HepG2 (cell line): Measurements from ENCODE around the gene TP53TG5. TPM values are rescaled to one million over a fixed set of nuclear protein-coding genes. Genes with fewer than 3 reads are reported as not detected.

Source experiments
- ASH2L ChIP-seq: fragments of 300-600, 200-600 bp; sonication (generic); IDR thresholded peaks from 2 replicates; pipeline ENCODE4 v1.7.0; 2017; ENCODE audit warnings: low read depth, mild to moderate bottlenecking, moderate library complexity, mixed read lengths, low read length; ENCODE audit not compliant: insufficient read length
- CEBPG ChIP-seq: IDR thresholded peaks from 2 replicates; pipeline ENCODE4 v1.6.1; 2016
- HNRNPH1 ChIP-seq: fragments of 200-400 bp; formaldehyde crosslinking; optimal IDR thresholded peaks from 2 replicates; pipeline ENCODE3; 2017; ENCODE audit warnings: mild to moderate bottlenecking, low read depth, low read length
- KLF9 ChIP-seq: IDR thresholded peaks from 2 replicates; pipeline ENCODE4 v1.6.1; 2016; ENCODE audit warnings: low read depth
- MAFK ChIP-seq, 2 experiments: IDR thresholded peaks in 1 of 2; conservative IDR thresholded peaks in 1 of 2; 2 replicates each; pipeline ENCODE4 v1.6.1; 2011; ENCODE audit warnings: improper control_type of control experiment in 2 of 2, low read length in 2 of 2
- MXI1 ChIP-seq: IDR thresholded peaks from 3 replicates; pipeline ENCODE4 v1.6.1; 2012; ENCODE audit warnings: low read depth, low read length, inconsistent platforms, borderline replicate concordance
- NONO ChIP-seq, 2 experiments: fragments of 450-650 bp in 1 of 2; sonication (generic) in 1 of 2; formaldehyde crosslinking in 1 of 2; IDR thresholded peaks in 1 of 2; conservative IDR thresholded peaks in 1 of 2; 2 replicates each; pipeline versions ENCODE4 v1.6.1 to v1.8.0; 2017 to 2022; ENCODE audit warnings: mild to moderate bottlenecking in 1 of 2, missing genetic modification reagents in 1 of 2, moderate library complexity in 1 of 2
- RFX5 ChIP-seq: IDR thresholded peaks from 2 replicates; pipeline ENCODE4 v1.6.1; 2011; ENCODE audit warnings: low read depth, low read length, improper control_type of control experiment
- RFXAP ChIP-seq: sonication (generic); formaldehyde crosslinking; IDR thresholded peaks from 2 replicates; pipeline ENCODE4 v1.4.0; 2020; ENCODE audit warnings: missing genetic modification reagents, borderline replicate concordance
- SALL2 ChIP-seq: sonication (generic); formaldehyde crosslinking; IDR thresholded peaks from 2 replicates; pipeline ENCODE4 v1.8.1; 2023; ENCODE audit warnings: mild to moderate bottlenecking, missing genetic modification reagents, inconsistent platforms
- TSC22D2 ChIP-seq: sonication (generic); formaldehyde crosslinking; IDR thresholded peaks from 2 replicates; pipeline ENCODE4 v1.5.1; 2020; ENCODE audit warnings: missing genetic modification reagents, mild to moderate bottlenecking, borderline replicate concordance
- ZFYVE20 ChIP-seq: sonication (generic); formaldehyde crosslinking; IDR thresholded peaks from 2 replicates; pipeline ENCODE4 v1.8.0; 2023; ENCODE audit warnings: low read depth, mild to moderate bottlenecking, moderate library complexity, missing genetic modification reagents, borderline replicate concordance
- ZNF225 ChIP-seq: sonication (generic); formaldehyde crosslinking; IDR thresholded peaks from 2 replicates; pipeline ENCODE4 v1.4.0; 2020; ENCODE audit warnings: mild to moderate bottlenecking, missing genetic modification reagents
- ZNF282 ChIP-seq: fragments of 450-650 bp; IDR thresholded peaks from 2 replicates; pipeline ENCODE4 v1.6.1; 2018; ENCODE audit not compliant: partially characterized antibody
- ZNF367 ChIP-seq: sonication (generic); formaldehyde crosslinking; IDR thresholded peaks from 2 replicates; pipeline ENCODE4 v1.4.0; 2020; ENCODE audit warnings: missing genetic modification reagents, borderline replicate concordance
- polyA plus RNA-seq, 8 experiments: library from polyadenylated mRNA; depleted of rRNA in 3 of 8; stranded (reverse) in 7 of 8; unstranded in 1 of 8; fragments of >200 nt; fragmentation: Illumina TruSeq in 4 of 8; extraction: Trizol in 4 of 8; gene quantifications; 2 replicates each; pipeline versions ENCODE4 v1.2.1 to v1.2.3, GENCODE V29; 2011 to 2016; ENCODE audit warnings: low read depth in 4 of 8, missing spikeins in 1 of 8, mixed read lengths in 1 of 8; ENCODE audit not compliant: insufficient read depth in 1 of 8
- total RNA-seq, 5 experiments: library from RNA; depleted of rRNA; stranded (reverse); fragments of >200 nt; fragmentation: Illumina TruSeq; extraction: Trizol; gene quantifications; 2 replicates each; pipeline ENCODE4 v1.2.3, GENCODE V29; 2016; ENCODE audit warnings: low read depth in 1 of 5
- TF ChIP-seq, protein P1 (sequence below): sonication (generic); formaldehyde crosslinking; IDR thresholded peaks from 2 replicates; pipeline ENCODE4 v1.4.0; 2020; ENCODE audit warnings: missing genetic modification reagents, borderline replicate concordance
- TF ChIP-seq, protein P2 (sequence below): sonication (generic); formaldehyde crosslinking; IDR thresholded peaks from 2 replicates; pipeline ENCODE4 v1.4.0; 2020; ENCODE audit warnings: missing genetic modification reagents
- TF ChIP-seq, protein P3 (sequence below): sonication (generic); IDR thresholded peaks from 2 replicates; pipeline ENCODE4 v1.6.1; 2016; ENCODE audit warnings: low read depth, borderline replicate concordance
- TF ChIP-seq, protein P4 (sequence below): sonication (generic); formaldehyde crosslinking; IDR thresholded peaks from 2 replicates; pipeline ENCODE4 v1.4.0; 2020; ENCODE audit warnings: low read depth, missing genetic modification reagents
- TF ChIP-seq, protein P5 (sequence below): sonication (generic); formaldehyde crosslinking; IDR thresholded peaks from 2 replicates; pipeline ENCODE4 v1.5.0; 2020; ENCODE audit warnings: missing genetic modification reagents
- TF ChIP-seq, protein P6 (sequence below): sonication (generic); formaldehyde crosslinking; IDR thresholded peaks from 2 replicates; pipeline ENCODE4 v1.5.0; 2020; ENCODE audit warnings: mild to moderate bottlenecking, low read depth, missing genetic modification reagents, borderline replicate concordance

The TP53TG5 gene
- total and polyA plus RNA-seq, 2 of the 13 experiments (the other 11 are each of a cell fraction or from before 2014, with no cell fraction given) = 0.11 TPM; not detected in 1

DNA sequence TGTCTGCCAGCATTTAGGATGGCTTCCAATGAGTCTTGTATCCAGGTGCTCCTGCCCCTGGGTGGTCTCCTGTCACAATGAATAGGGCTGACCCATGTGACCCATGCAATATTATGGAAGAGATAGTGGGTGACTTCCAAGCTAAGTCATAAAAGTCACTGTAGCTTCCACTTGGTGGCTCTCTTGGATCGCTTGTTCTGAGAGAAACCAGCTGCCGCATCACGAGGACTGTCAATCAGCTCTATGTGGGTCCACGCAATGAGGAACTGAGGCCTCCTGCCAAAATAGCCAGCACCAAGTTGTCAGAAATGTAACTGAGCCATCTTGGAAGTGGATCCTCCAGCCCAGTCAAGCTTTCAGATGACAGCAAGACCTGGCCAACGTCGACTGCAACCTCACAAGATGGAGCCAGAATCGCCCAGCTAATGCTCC lies 55.2 kb downstream of the TP53TG5 start (continued):
- TF ChIP-seq ZFYVE20 (CRISPR knock-in tag) (no peak), ZNF282 (no peak), ZNF225 (no peak), MAFK (conservative IDR thresholded peaks at IDR 0.05 in 1 of 2, IDR thresholded peaks at IDR 0.05 in 1 of 2; ENCODE audit: low read length in 2 of 2) (no peak), RFXAP (CRISPR knock-in tag) (no peak; the same call in 1 of the 2 replicates), KLF9 (CRISPR knock-in tag) (no peak), RFX5 (no peak), TSC22D2 (CRISPR knock-in tag) (0 out of 2 replicates have a peak, but pooled peaks have one; percentile 73), ASH2L (peak; percentile 48), ZNF367 (CRISPR knock-in tag) (no peak), SALL2 (CRISPR knock-in tag) (peak; percentile 65; the same call in 1 of the 2 replicates), HNRNPH1 (no peak), CEBPG (CRISPR knock-in tag) (0 out of 2 replicates have a peak, but pooled peaks have one; percentile 42), MXI1 (peak; percentile 35; the same call in 1 of the 3 replicates), NONO (IDR thresholded peaks at IDR 0.05) (no peak), NONO (CRISPR knock-in tag; conservative IDR thresholded peaks at IDR 0.05) (no peak)
- TF ChIP-seq, protein P1, sequence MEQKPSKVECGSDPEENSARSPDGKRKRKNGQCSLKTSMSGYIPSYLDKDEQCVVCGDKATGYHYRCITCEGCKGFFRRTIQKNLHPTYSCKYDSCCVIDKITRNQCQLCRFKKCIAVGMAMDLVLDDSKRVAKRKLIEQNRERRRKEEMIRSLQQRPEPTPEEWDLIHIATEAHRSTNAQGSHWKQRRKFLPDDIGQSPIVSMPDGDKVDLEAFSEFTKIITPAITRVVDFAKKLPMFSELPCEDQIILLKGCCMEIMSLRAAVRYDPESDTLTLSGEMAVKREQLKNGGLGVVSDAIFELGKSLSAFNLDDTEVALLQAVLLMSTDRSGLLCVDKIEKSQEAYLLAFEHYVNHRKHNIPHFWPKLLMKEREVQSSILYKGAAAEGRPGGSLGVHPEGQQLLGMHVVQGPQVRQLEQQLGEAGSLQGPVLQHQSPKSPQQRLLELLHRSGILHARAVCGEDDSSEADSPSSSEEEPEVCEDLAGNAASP = peak; percentile 66
- TF ChIP-seq, protein P2, sequence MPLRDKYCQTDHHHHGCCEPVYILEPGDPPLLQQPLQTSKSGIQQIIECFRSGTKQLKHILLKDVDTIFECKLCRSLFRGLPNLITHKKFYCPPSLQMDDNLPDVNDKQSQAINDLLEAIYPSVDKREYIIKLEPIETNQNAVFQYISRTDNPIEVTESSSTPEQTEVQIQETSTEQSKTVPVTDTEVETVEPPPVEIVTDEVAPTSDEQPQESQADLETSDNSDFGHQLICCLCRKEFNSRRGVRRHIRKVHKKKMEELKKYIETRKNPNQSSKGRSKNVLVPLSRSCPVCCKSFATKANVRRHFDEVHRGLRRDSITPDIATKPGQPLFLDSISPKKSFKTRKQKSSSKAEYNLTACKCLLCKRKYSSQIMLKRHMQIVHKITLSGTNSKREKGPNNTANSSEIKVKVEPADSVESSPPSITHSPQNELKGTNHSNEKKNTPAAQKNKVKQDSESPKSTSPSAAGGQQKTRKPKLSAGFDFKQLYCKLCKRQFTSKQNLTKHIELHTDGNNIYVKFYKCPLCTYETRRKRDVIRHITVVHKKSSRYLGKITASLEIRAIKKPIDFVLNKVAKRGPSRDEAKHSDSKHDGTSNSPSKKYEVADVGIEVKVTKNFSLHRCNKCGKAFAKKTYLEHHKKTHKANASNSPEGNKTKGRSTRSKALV = no peak
- TF ChIP-seq, protein P3, sequence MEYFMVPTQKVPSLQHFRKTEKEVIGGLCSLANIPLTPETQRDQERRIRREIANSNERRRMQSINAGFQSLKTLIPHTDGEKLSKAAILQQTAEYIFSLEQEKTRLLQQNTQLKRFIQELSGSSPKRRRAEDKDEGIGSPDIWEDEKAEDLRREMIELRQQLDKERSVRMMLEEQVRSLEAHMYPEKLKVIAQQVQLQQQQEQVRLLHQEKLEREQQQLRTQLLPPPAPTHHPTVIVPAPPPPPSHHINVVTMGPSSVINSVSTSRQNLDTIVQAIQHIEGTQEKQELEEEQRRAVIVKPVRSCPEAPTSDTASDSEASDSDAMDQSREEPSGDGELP = peak; percentile 68; the same call in 1 of the 2 replicates
- TF ChIP-seq, protein P4, sequence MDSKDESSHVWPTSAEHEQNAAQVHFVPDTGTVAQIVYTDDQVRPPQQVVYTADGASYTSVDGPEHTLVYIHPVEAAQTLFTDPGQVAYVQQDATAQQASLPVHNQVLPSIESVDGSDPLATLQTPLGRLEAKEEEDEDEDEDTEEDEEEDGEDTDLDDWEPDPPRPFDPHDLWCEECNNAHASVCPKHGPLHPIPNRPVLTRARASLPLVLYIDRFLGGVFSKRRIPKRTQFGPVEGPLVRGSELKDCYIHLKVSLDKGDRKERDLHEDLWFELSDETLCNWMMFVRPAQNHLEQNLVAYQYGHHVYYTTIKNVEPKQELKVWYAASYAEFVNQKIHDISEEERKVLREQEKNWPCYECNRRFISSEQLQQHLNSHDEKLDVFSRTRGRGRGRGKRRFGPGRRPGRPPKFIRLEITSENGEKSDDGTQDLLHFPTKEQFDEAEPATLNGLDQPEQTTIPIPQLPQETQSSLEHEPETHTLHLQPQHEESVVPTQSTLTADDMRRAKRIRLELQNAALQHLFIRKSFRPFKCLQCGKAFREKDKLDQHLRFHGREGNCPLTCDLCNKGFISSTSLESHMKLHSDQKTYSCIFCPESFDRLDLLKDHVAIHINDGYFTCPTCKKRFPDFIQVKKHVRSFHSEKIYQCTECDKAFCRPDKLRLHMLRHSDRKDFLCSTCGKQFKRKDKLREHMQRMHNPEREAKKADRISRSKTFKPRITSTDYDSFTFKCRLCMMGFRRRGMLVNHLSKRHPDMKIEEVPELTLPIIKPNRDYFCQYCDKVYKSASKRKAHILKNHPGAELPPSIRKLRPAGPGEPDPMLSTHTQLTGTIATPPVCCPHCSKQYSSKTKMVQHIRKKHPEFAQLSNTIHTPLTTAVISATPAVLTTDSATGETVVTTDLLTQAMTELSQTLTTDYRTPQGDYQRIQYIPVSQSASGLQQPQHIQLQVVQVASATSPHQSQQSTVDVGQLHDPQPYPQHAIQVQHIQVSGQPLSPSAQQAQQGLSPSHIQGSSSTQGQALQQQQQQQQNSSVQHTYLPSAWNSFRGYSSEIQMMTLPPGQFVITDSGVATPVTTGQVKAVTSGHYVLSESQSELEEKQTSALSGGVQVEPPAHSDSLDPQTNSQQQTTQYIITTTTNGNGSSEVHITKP (CRISPR knock-in tag) = peak; percentile 82; the same call in 1 of the 2 replicates
- TF ChIP-seq, protein P5, sequence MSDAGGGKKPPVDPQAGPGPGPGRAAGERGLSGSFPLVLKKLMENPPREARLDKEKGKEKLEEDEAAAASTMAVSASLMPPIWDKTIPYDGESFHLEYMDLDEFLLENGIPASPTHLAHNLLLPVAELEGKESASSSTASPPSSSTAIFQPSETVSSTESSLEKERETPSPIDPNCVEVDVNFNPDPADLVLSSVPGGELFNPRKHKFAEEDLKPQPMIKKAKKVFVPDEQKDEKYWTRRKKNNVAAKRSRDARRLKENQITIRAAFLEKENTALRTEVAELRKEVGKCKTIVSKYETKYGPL (CRISPR knock-in tag) = no peak
- TF ChIP-seq, protein P6, sequence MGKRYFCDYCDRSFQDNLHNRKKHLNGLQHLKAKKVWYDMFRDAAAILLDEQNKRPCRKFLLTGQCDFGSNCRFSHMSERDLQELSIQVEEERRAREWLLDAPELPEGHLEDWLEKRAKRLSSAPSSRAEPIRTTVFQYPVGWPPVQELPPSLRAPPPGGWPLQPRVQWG (CRISPR knock-in tag) = no peak
